Measurements from ENCODE around the gene BST2.

BST2 gene

DNA sequence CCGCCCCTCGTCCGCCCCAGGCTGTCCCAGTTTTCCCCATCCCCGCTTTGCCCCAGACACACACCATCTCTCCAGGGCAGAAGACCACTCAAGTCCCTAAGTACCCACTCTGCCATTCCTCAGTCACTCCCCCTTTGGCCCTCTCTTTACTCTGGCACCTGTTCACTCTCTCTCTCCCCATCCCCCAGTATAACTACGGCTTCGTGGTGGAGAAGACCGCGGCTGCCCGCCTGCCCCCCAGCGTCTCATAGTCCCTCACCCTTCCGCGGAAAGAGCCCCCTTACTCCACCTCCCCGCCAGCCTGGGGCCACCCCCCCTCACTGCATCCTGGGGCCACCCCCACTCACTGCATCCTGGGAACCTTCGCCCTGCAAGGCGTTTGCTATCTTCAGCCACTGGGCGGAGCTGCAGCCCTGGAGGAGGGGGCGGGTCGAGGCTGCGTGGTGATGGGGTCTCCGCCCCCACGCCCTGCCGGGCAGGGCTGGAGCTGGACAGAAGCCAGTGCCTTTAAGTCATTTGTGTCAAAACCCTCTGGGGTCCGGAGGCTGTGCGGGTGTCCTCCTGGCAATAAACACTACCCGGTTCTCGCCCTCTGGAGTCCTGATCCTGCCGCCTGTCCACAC, 19.4 kb upstream of the BST2 start:
- no peak overlapping the region for H3K27ac Mint-ChIP-seq
- ATAC-seq (peak; percentile 42), DNase-seq (ENCODE audit: low spot score in 2 of 2) (no peak)
- peaks cover 20% of the 10 kb centered on the region for H3K4me1 Mint-ChIP-seq
- H3K36me3 Mint-ChIP-seq = peaks cover 8% of the 10 kb centered on the region
- no peak overlapping the region for H3K4me3 Mint-ChIP-seq
- no peaks in the 10 kb centered on the region for H3K9me3 Mint-ChIP-seq

- H3K9me3 Mint-ChIP-seq = no peaks in the 10 kb centered on the region
- ATAC-seq = no peak
- peaks cover 30% of the 10 kb centered on the region for H3K4me1 Mint-ChIP-seq
- no peak overlapping the region for H3K4me3 Mint-ChIP-seq
- peaks cover 8% of the 10 kb centered on the region for H3K36me3 Mint-ChIP-seq
- peak overlapping the region; percentile 53 for H3K27ac Mint-ChIP-seq
- no peak for DNase-seq (ENCODE audit: low spot score in 2 of 2)
Measured at GRCh38 chr19:17423429-17424208, 18.2 kb upstream of the BST2 start.

GRCh38 chr19:17421942-17422341, 16.5 kb upstream of the BST2 start:
- no peak overlapping the region for H3K27ac Mint-ChIP-seq
- H3K36me3 Mint-ChIP-seq = peaks cover 11% of the 10 kb centered on the region
- no peak for DNase-seq (ENCODE audit: low spot score in 2 of 2)
- H3K4me3 Mint-ChIP-seq = peak overlapping the region; percentile 2
- H3K9me3 Mint-ChIP-seq = no peaks in the 10 kb centered on the region
- H3K4me1 Mint-ChIP-seq = peaks cover 32% of the 10 kb centered on the region
- ATAC-seq = no peak

DNA sequence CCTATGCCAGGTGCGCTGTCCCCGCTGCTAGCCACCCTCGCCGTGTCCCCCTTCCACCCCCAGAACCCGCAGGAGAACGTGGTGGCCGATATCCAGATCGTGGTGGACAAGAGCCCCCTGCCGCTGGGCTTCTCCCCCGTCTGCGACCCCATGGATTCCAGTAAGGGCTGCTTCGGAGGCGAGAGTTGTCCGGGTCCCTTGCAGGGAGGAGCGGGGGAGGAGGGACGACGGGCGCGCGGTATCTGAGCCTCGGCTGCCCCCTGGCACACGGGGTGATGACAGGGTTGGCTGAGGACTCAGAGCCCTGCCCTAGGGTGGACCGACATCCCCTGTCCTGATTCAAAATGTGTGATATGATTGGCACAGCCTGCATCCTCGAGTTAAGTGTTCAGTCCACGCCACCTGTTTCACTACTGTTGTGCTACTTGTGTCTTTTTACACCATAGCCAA, 15.1 kb upstream of the BST2 start:
- peak overlapping the region; percentile 87 for H3K27ac Mint-ChIP-seq
- peaks cover 36% of the 10 kb centered on the region for H3K4me1 Mint-ChIP-seq
- H3K36me3 Mint-ChIP-seq = peaks cover 21% of the 10 kb centered on the region
- ATAC-seq (peak; percentile 58), DNase-seq (ENCODE audit: low spot score in 2 of 2) (peak; percentile 17 to 70)
- H3K9me3 Mint-ChIP-seq = no peaks in the 10 kb centered on the region
- H3K4me3 Mint-ChIP-seq = peak overlapping the region; percentile 89

GRCh38 chr19:17419621-17420474, 14.4 kb upstream of the BST2 start, which contains the start of gene MVB12A:
Gene MVB12A, plus strand, starts transcription at chr19:17420047. Its CDS starts 89 bp downstream, at chr19:17420136.
- ATAC-seq = peak; percentile 95
- Mint-ChIP-seq H3K36me3 (peaks cover 27% of the 10 kb centered on the region), H3K27ac (peak within 1 kb of the TSS; percentile 89)

DNA sequence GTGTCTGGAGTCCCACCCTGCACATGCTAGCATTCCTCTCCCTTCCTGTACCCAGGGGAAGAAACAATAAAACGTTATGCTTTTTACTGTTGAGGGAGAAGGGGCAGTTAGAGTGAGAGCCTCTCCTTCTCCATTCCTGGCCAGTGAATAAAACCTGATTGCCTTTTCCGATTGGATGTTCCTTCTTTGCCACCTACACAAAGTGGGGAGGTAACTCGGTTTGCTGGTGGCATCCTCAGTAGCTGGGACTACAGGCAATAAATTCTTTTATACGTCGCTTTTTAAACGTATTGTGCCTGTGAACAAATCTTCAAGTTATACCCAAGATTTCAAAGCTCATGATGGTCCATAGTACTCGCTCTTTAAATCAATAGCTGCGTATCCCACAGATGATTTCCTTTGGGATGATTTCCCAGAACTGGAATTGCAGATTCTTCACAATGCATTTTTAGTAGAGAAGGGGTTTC, 13.8 kb upstream of the BST2 start:
- no peaks in the 10 kb centered on the region for H3K9me3 Mint-ChIP-seq
- DNase-seq (ENCODE audit: low spot score in 2 of 2) (no peak), ATAC-seq (no peak)
- peaks cover 33% of the 10 kb centered on the region for H3K4me1 Mint-ChIP-seq
- H3K27ac Mint-ChIP-seq = peak overlapping the region; percentile 89
- H3K36me3 Mint-ChIP-seq = peaks cover 34% of the 10 kb centered on the region
- H3K4me3 Mint-ChIP-seq = peak overlapping the region; percentile 89

More at GRCh38 chr19:17419621-17420474, 14.4 kb upstream of the BST2 start, which contains the start of gene MVB12A:
- Mint-ChIP-seq H3K4me1 (peaks cover 36% of the 10 kb centered on the region), H3K4me3 (peak within 1 kb of the TSS; percentile 89), H3K9me3 (no peaks in the 10 kb centered on the region)
- DNase-seq (ENCODE audit: low spot score in 2 of 2) = peak; percentile 86 to 95

DNA sequence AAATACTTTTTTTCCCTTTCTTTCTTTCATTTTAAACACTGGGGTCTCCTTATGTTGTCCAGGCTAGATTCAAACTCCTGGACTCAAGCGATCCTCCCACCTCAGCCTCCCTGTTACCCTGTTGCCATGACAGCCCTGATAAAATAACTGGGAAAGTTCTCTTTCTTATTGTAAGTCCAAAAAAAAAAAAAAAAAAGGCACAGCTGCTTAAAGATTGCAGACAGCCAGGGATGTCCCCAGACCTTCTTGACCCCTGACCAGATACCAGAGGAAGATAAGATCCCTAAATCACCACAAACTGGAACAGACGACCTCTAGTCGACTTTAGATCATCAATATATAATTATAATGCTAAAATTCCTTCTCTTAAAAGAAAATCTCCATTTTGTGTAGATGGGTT, 13.3 kb upstream of the BST2 start:
- Mint-ChIP-seq H3K4me3 (peak overlapping the region; percentile 89), H3K36me3 (peaks cover 39% of the 10 kb centered on the region), H3K9me3 (no peaks in the 10 kb centered on the region), H3K27ac (no peak overlapping the region), H3K4me1 (peaks cover 30% of the 10 kb centered on the region)
- no peak for ATAC-seq
- no peak for DNase-seq (ENCODE audit: low spot score in 2 of 2)

GRCh38 chr19:17415121-17415520, 9.7 kb upstream of the BST2 start:
- H3K36me3 Mint-ChIP-seq = peaks cover 62% of the 10 kb centered on the region

GRCh38 chr19:17414097-17414496, 8.7 kb upstream of the BST2 start:
- DNase-seq (ENCODE audit: low spot score in 2 of 2) (no peak), ATAC-seq (no peak)
- H3K27ac Mint-ChIP-seq = no peak overlapping the region
- peaks cover 71% of the 10 kb centered on the region for H3K36me3 Mint-ChIP-seq
- peaks cover 19% of the 10 kb centered on the region for H3K4me1 Mint-ChIP-seq
- H3K9me3 Mint-ChIP-seq = no peaks in the 10 kb centered on the region
- H3K4me3 Mint-ChIP-seq = no peak overlapping the region

More at GRCh38 chr19:17415121-17415520, 9.7 kb upstream of the BST2 start:
- Mint-ChIP-seq H3K4me3 (no peak overlapping the region), H3K9me3 (no peaks in the 10 kb centered on the region), H3K27ac (no peak overlapping the region), H3K4me1 (peaks cover 25% of the 10 kb centered on the region)
- DNase-seq (ENCODE audit: low spot score in 2 of 2) (no peak), ATAC-seq (no peak)

- Mint-ChIP-seq H3K4me1 (peaks cover 21% of the 10 kb centered on the region), H3K36me3 (peaks cover 76% of the 10 kb centered on the region), H3K27ac (peak overlapping the region; percentile 50), H3K9me3 (no peaks in the 10 kb centered on the region), H3K4me3 (no peak overlapping the region)
- ATAC-seq = no peak
- no peak for DNase-seq (ENCODE audit: low spot score in 2 of 2)
Measured at GRCh38 chr19:17411801-17412200, 6.4 kb upstream of the BST2 start.

GRCh38 chr19:17409990-17410389, 4.6 kb upstream of the BST2 start:
- peaks cover 35% of the 10 kb centered on the region for H3K4me1 Mint-ChIP-seq

GRCh38 chr19:17406887-17407196, 1.4 kb upstream of the BST2 start:
- Mint-ChIP-seq H3K4me1 (peaks cover 45% of the 10 kb centered on the region), H3K36me3 (peaks cover 60% of the 10 kb centered on the region), H3K27ac (peak overlapping the region; percentile 98), H3K4me3 (peak overlapping the region; percentile 99), H3K9me3 (no peaks in the 10 kb centered on the region)
- ATAC-seq (peak; percentile 2), DNase-seq (ENCODE audit: low spot score in 2 of 2) (no peak)

More at GRCh38 chr19:17409990-17410389, 4.6 kb upstream of the BST2 start:
- Mint-ChIP-seq H3K4me3 (peak overlapping the region; percentile 4), H3K27ac (no peak overlapping the region), H3K9me3 (no peaks in the 10 kb centered on the region), H3K36me3 (peaks cover 76% of the 10 kb centered on the region)
- no peak for DNase-seq (ENCODE audit: low spot score in 2 of 2)
- ATAC-seq = no peak

- DNase-seq (ENCODE audit: low spot score in 2 of 2) (peak in 1 of 2 donors; percentile 76), ATAC-seq (peak; percentile 43)
- Mint-ChIP-seq H3K9me3 (no peaks in the 10 kb centered on the region), H3K27ac (peak overlapping the region; percentile 98), H3K4me3 (peak overlapping the region; percentile 99), H3K36me3 (peaks cover 60% of the 10 kb centered on the region), H3K4me1 (peaks cover 50% of the 10 kb centered on the region)
Measured at GRCh38 chr19:17406046-17406886, 836 bp upstream of the BST2 start.

- Mint-ChIP-seq H3K36me3 (peaks cover 59% of the 10 kb centered on the region), H3K9me3 (no peaks in the 10 kb centered on the region)
- DNase-seq (ENCODE audit: low spot score in 2 of 2) = no peak
Measured at GRCh38 chr19:17404621-17405249, 695 bp downstream of the BST2 start.

More at GRCh38 chr19:17404621-17405249, 695 bp downstream of the BST2 start:
- peak overlapping the region; percentile 98 for H3K27ac Mint-ChIP-seq
- H3K4me1 Mint-ChIP-seq = peaks cover 50% of the 10 kb centered on the region
- H3K4me3 Mint-ChIP-seq = peak overlapping the region; percentile 99
- no peak for ATAC-seq
